Right ventricle myocardium superior (tissue), 1 donor: ENCODE measurements around the gene SRD5A1. TPM values are rescaled to one million over a fixed set of nuclear protein-coding genes. Genes with fewer than 3 reads are reported as not detected.
A peak's percentile ranks its signal among the peaks of the same experiment; 100 is the strongest.

Experiments used
- ATAC-seq: fragments of 200-7000 bp; cut with Tn5 transposase; one replicate; pipeline ENCODE4 v1.9.1; 2020; ENCODE audit warnings: mild to moderate bottlenecking; ENCODE audit not compliant: poor library complexity
- DNase-seq: peaks from one replicate; pipeline ENCODE4 v3.0.0-alpha.2; 2020
- intact Hi-C: fragments of 100-400 bp; cut with DNase I; formaldehyde crosslinking; loops from one replicate; pipeline ENCODE4 v1.11.2; 2022
- total RNA-seq: library from RNA; stranded (reverse); fragmentation: NEBNext Ultra II Directional; extraction: Animal tissue kit (Norgen Biotek cat#: 25700); gene quantifications from one replicate; pipeline ENCODE4 v1.2.1, GENCODE V29; 2021
- donor health status: DM: no; HTN: yes; CAD: no; lungs with severe emphysema.

SRD5A1 gene
- total RNA-seq, 1 donor from 2014 or later = 2.1 TPM

DNA sequence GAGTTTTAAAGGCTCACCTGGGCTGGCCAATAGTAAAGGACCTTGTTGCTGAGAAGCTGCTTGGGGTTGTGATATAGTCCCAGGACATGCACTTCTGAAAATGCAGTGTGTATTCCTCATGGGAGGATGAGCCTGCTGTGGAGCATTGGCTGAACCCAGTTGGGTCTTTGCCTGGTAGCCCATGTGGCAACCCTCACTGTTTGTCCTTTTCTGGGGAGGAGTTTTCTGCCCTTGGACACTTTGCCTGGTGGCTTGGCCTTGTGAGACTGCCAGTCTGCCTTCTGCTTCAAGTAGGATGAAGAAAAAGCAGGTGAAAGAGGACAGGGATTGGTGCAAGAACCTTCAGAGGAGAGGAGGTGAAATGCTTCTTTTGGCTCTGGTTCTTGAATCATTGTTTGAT lies 84.0 kb downstream of the SRD5A1 start:
- no peak for DNase-seq
- no peak for ATAC-seq
- intact Hi-C loops = no loop called here

DNA sequence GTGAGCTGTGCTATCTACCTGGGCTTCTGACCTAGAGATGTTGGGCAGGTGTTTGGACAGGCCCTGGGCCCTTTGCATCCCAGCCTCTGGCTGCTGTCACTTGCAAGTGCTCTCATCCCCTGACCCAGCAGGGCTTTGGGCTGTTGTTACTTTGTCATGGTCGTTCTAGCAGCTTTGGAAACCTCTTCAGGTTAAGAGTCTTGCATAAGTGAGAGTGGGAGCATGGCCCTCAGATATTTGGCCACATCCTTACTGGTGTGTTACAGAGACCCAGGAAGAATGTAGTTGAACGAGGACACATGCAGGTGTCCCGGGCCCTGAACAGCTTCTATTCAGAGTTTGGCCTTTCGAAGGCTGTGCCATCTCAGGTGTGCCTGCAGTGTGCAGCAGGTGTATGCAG lies 84.4 kb downstream of the SRD5A1 start:
- no peak for DNase-seq
- intact Hi-C loops = no loop called here
- no peak for ATAC-seq

DNA sequence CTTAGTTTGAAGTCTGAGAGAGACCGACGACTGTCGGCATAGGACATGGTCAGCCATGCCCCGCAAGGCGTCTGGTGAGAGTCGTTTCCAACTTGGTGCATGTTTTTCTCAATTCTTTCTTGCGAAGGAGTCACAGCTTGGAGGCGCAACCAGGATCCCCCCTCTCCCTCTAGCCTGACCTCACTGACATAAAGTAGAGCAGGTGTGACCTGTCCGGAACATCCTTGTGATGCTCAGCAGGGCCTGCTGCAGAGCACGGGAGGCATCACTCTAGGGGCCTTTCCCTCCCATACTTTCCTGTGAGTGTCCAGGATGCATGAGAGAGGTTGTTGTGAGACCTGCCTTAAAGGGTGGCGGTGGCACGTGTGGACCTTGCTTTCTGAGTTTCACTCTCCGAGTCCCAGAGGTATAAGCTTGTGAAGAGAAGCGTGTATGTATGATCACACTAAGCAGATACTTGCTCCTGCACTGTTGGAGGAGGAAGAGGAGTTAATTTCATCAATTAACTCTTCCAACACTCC lies 85.0 kb downstream of the SRD5A1 start:
- no peak for ATAC-seq
- intact Hi-C loops = no loop called here
- no peak for DNase-seq

DNA sequence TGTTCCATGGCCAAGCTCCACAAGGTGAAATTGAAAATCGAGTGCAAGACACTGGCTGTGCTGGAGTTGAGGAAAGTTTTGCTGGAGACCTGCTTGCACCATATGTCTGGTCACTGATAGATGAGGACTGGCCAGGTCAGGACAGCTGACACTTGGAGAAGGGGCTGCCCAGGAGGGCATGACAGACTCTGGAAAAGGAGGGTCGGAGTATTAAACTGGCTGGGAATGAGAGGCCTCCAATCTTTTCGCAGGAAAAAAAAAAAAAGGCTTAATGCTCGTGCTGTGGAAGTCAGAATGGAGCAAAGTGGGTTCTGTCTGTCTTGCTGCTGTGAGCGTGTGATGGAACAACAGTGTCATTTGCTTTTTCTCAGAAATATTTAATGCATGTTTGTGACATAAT lies 85.5 kb downstream of the SRD5A1 start:
- ATAC-seq = no peak
- intact Hi-C loops = no loop called here
- DNase-seq = no peak

DNA sequence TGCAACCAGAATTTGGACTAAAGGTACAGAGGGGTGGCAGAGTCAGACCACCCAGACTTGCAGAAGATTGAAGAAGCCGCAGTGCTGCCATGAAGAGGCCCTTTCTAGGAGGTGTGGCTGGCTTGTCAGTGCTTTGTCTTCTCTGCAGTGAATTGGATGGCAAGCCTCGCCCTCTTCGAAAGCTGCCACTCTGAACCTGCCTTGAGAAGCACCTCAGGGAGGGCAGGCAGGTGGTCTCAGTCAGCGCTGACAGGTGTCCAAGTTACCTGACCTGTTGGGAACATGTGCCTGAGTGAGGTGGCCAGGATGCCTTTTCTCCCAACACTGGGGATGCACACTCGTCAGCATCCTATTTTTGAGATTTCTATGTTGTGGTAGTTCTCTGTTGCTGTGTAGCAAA lies 86.2 kb downstream of the SRD5A1 start:
- intact Hi-C loops = no loop called here

DNA sequence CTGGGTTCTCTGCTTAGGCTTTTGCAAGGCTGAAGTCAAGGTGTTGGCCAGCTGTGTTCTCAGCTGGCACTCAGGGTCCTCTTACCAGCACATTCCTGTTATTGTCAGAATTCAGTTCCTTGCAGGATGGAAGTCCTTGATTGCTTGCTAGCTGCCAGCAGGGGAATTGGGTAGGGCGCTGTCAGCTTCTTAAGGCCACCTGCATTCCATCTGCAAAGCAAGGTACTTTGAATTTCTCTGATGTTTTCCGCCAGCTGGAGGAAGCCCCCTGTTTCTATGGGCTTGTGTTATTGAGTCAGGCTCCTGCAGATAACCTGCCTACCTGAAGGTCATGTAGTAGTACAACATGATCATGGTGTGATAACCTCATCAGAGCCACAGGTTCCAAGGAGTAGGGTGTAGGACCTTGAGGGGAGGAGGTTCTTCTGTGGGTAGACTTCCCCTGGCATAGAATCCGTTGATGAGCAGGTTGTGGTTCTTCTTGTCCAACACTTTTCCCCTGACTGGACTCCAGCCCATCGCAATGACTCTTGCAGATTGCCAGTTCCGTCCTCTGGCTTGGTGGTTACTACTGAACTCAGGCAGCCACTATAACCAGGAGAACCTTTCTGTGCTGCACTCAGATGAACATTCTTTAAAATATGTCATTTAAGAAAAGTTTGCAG lies 86.8 kb downstream of the SRD5A1 start:
- DNase-seq = no peak
- peak; percentile 42 for ATAC-seq
- intact Hi-C loops = no loop called here

More for the DNA sequence above, 86.2 kb downstream of the SRD5A1 start:
- ATAC-seq (no peak), DNase-seq (no peak)

DNA sequence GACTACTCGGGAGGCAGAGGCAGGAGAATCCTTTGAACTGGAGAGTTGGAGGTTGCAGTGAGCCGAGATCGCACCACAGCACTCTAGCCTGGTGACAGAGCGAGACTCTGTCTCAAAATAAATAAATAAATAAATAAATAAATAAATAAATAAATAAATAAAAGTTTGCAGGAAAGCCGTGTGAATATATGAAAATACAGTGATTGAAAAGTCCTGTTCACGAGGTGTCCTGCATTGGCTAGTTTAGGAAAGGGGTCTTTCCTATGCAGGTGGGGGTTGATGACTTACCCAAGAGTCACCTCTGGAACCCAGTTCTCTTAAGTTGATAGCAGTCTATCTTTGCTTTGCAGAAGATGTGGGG lies 87.3 kb downstream of the SRD5A1 start:
- ATAC-seq (no peak), DNase-seq (no peak)
- intact Hi-C loops = no loop called here

DNA sequence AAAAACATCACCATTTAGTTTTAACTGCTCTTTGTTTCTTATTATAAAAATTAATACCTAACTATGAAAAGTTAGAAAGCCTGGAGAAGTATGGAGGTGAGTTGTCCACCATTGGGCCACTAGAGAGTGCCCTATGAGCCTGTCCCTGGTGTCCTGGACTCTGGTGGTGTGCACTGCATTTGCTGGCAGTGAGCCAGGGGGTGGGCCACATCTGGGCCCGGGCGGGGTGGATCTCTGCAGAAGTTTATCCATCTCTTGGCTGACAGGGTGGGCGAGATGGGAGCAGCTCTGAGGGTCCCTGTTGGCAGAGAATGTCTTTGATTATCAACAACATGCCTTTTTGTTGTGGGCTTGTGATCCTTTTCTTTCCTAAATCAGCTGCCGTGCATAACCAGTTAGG lies 88.2 kb downstream of the SRD5A1 start:
- no peak for DNase-seq
- ATAC-seq = no peak
- intact Hi-C loops = no loop called here

DNA sequence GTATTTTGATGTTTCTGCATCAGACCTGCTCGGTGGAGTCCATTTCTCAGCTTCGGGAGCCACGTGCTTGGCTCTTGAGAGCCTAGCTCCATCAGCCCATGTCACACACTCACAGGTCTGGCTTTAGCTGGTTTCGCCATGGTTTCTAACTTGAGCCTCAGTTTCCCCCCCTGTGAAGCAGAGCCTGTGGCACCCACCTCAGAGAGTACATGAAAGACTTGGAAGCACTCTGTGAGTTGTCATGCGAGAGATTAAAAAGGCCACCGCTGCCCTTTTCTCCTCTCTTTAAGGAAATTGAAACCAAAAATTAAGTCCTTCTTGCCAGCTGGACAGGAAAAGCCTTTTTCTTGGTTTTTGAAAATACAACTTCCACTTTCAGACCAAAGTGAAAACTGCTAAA lies 88.8 kb downstream of the SRD5A1 start:
- intact Hi-C loops = no loop called here
- no peak for DNase-seq
- ATAC-seq = peak; percentile 34

DNA sequence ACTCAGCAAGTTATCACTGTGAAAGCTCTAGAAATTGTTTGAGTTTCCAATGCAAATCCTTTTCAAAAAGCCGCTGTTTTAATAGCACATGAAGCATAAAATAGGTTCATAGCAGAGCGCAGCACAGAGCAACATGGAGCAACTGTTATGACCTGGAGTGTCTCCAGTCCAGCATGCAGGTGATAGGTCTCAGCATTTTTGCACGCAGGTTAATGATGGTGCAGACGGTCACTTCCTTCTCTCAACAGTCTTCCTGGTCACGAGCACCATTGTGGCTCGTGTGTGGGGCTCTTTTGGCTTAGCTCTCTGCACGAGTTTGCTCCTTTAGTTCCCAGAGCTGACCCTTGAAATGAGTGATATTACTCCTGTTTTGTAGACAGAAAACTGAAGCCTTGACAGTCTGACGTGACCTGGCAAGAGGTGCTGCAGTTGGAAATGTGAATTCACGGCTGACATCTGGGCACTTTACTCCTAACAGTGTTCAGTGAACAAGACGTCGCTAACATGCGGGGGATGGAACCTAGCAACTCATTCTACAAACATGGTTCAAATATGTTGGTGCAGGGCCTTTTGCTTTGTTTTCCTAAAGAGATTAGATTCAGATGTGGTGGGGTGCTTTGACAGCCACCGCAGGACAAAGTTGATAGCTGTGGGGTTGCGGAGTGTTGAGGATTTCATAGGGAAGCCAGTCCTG lies 90.0 kb downstream of the SRD5A1 start:
- DNase-seq (no peak), ATAC-seq (no peak)
- intact Hi-C loops = no loop called here

DNA sequence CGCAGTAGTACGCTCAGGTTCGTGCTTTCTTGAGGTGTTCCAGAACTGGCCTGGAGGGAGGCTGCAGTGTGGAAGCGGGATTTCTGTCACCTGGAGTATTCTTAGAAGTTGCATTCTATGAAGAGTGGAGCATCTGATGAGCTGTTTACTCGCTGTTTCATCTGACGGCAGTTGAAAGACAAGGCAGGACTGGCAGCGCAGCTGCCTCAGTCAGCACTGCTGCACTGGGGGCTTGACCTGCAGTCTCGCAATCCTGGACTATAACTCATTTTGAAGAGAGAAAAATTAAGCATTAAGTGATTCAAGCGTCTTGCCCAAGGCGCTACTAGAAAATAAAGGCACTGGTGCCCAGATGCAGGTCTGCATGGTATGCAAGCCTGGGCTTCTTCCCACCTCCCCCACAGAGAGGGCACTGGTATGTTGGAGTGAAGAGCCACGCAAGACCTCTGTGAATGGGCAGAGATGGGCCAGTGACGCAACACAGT lies 90.6 kb downstream of the SRD5A1 start:
- intact Hi-C loops = no loop called here
- no peak for DNase-seq
- no peak for ATAC-seq

Other genes with a start within 250 kb of the SRD5A1 start
- gene UBE2QL1, start 184.6 kb upstream of the SRD5A1 start, total RNA-seq = 22.8 TPM
- 30.1 TPM for gene NSUN2, start 396 bp upstream of the SRD5A1 start, total RNA-seq
- gene TENT4A, start 80.0 kb downstream of the SRD5A1 start, total RNA-seq = 10.8 TPM